ENCODE data around the gene PTGER2.

PTGER2 gene, protein sequence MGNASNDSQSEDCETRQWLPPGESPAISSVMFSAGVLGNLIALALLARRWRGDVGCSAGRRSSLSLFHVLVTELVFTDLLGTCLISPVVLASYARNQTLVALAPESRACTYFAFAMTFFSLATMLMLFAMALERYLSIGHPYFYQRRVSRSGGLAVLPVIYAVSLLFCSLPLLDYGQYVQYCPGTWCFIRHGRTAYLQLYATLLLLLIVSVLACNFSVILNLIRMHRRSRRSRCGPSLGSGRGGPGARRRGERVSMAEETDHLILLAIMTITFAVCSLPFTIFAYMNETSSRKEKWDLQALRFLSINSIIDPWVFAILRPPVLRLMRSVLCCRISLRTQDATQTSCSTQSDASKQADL

DNA sequence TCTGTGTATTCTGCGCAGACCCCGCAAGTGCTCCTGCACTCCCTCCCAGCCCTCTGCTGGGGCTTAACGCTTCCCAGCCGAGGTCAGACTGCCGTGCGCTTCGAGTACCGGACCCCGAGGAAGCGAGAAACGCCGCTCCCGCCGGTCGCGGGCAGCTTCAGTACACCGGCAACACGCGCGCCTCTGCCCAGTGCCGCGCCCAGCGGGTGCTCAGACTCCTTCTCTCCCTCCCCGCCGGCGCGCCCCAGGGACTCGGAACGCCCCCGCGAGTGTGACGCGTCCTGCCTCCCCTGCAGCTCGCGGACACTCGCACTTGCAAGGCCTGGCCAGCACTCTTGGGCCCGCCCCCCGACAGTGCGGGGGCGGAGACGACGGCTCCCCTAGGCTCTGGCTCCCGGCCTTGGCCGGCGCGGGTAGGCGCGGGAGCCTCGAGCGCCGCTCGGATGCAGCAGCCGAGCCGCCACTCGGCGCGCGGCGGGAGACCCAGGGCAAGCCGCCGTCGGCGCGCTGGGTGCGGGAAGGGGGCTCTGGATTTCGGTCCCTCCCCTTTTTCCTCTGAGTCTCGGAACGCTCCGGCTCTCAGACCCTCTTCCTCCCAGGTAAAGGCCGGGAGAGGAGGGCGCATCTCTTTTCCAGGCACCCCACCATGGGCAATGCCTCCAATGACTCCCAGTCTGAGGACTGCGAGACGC lies at the start of gene PTGER2:
PTGER2 (plus strand) TSS at position 410 of the 692 bp plus-strand sequence; CDS start at position 647, 237 bp downstream.
- DNase-seq (ENCODE audit: low read depth in 2 of 2), result peak; percentile 44 to 67

- no peak for DNase-seq (ENCODE audit: low read depth in 2 of 2)
Observed at GRCh38 chr14:52265253-52265652, 48.9 kb upstream of the PTGER2 start.

GRCh38 chr14:52266179-52266578 lies 47.9 kb upstream of the PTGER2 start:
- no peak for DNase-seq (ENCODE audit: low read depth in 2 of 2)

- DNase-seq (ENCODE audit: low read depth in 2 of 2), result no peak
Observed at GRCh38 chr14:52266782-52267181, 47.3 kb upstream of the PTGER2 start.

GRCh38 chr14:52267501-52268278 lies 46.4 kb upstream of the PTGER2 start, which contains the start of gene PTGDR:
PTGDR (plus strand) TSS chr14:52267698; CDS start chr14:52267815, 117 bp downstream.
- no peak for DNase-seq (ENCODE audit: low read depth in 2 of 2)

- DNase-seq (ENCODE audit: low read depth in 2 of 2), result no peak
Observed at GRCh38 chr14:52268279-52269061, 45.6 kb upstream of the PTGER2 start.

- no peak for DNase-seq (ENCODE audit: low read depth in 2 of 2)
Observed at GRCh38 chr14:52269100-52269499, 45.0 kb upstream of the PTGER2 start.

GRCh38 chr14:52269982-52270381 lies 44.1 kb upstream of the PTGER2 start:
- no peak for DNase-seq (ENCODE audit: low read depth in 2 of 2)

- DNase-seq (ENCODE audit: low read depth in 2 of 2), result no peak
Observed at GRCh38 chr14:52271538-52271937, 42.6 kb upstream of the PTGER2 start.

DNA sequence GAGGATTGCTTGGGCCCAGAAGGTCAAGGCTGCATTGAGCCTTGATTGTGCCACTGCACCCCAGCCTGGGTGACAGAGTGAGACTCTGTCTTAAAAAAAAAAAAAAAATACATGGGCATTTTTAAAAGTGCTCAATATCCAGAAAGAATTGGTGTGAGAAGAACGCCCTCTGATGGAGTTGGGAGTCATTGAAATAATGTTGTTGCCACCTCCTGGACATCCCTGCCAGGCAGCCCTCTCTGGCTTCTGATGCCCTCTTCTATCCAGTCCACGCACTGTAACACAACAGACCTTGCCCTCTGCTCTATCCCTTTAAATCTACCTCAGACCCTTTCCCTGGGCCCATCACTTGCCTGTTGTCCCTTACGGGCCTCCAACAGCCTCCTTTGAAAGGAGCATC lies 41.7 kb upstream of the PTGER2 start:
- no peak for DNase-seq (ENCODE audit: low read depth in 2 of 2)

DNA sequence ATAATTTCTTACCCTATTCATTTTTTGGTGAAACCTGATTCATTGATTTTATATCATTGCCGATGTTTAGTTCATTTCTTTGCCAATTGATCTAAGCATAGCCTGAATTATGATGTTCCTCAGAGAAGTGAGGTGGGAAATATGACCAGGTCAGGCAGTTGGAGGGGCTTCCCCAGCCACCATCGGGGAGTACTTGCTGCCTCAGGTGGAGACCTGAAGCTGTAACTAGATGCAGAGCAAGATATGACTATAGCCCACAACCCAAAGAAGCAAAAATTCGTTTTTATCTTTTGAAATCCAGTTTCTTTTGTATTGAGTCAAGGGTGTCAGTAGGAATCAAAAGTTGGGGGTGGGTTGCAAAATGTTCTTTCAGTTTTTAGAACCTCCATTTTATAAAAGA lies 38.7 kb upstream of the PTGER2 start:
- DNase-seq (ENCODE audit: low read depth in 2 of 2), result no peak

GRCh38 chr14:52277552-52277951 lies 36.6 kb upstream of the PTGER2 start:
- no peak for DNase-seq (ENCODE audit: low read depth in 2 of 2)

DNA sequence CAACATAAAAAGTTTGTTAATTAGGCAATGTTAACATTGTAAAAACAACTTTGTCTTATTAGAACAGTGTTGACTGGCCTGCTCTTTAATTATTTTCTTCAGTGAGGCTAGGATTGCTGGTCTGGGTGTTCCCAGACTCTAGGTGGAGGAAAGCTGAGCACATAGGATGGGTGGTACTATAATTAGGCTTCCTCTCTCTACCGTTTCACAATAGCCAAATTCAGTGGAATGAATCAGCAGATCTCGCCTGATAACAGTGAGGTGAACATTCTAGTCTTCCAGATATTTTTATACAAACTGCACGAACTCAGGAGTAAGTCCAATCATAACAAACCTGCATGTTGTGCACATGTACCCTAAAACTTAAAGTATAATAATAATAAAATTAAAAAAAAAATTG lies 34.7 kb upstream of the PTGER2 start:
- no peak for DNase-seq (ENCODE audit: low read depth in 2 of 2)

- DNase-seq (ENCODE audit: low read depth in 2 of 2), result no peak
Observed at GRCh38 chr14:52283099-52283498, 31.0 kb upstream of the PTGER2 start.

DNA sequence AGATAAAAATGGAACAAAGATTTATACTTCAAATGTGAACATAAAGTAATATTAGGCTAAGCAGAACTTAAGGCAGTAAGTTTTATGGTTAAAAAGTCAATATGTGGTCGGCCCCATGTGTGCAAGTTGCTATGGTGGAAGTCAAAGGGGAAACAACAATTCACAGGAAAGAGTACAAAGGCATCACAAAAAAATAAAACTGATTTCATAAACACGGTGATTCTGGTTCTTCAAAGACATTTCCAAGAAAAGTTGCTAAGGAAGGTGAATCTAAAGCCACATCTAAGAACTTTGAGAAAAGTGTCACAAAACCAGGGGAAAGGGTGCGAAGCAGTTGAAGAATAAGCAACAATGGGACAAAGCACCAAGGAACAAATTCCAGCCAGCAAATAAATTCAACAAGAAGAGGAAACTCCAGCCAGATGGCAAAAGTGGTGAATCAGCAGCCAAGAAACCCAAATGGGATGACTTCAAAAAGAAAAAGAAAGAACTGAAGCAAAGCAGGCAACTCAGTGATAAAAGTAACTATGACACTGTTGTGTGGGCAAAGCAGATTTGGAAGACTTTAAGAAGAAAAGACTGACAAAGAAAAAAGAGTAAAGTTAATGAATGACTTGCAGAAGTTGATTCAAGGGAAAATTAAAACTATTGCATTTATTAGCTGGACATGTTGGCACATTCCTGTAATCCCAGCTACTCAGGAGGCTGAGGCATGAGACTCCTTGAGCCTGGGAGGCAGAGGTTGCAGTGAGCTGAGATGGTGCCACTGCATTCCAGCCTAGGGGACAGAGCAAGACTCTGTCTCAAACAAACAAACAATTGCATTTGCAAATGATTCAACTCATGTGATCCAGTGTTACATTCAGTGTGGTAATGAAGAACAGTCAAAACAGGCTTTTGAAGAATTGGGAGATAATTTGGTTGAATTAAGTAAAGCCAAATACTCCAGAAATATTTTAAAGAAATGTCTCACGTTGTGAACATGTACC lies 27.2 kb upstream of the PTGER2 start:
- no peak for DNase-seq (ENCODE audit: low read depth in 2 of 2)

DNA sequence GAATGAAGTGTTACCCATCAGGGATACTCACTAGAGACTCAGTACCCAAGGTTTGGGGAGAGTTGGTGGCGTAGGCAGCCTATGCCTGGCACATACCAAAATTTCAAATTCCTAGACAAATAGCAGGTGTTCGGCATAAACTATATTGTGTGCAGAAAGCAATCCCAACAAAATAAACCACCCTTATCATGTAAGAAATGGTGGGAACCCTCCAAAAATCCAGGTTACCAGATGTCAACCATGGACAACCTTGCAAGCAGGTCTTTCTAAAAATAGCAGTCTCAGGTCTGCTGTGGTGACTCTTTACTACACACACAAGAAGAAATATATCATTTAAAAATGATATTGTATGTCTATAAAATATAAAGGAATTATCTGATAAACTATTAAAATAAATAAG lies 17.7 kb upstream of the PTGER2 start:
- DNase-seq (ENCODE audit: low read depth in 2 of 2), result no peak

DNA sequence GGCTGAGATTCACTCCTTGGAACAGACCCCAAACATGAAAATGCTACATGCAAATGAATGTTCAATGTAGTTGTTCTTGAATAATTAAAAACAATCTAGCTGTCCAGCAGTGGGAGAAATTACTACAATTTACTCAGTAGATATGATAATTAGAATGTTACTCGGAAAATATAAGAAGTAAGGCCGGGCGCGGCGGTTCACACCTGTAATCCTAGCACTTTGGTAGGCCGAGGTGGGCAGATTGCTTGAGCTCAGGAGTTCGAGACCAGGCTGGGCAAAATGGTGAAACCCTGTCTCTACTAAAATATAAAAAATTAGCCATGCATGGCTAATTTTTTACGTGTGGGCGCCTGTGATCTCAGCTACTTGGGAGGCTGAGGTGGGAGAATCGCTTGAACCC lies 15.3 kb upstream of the PTGER2 start:
- no peak for DNase-seq (ENCODE audit: low read depth in 2 of 2)

- no peak for DNase-seq (ENCODE audit: low read depth in 2 of 2)
Observed at GRCh38 chr14:52299692-52300278, 14.3 kb upstream of the PTGER2 start.

DNA sequence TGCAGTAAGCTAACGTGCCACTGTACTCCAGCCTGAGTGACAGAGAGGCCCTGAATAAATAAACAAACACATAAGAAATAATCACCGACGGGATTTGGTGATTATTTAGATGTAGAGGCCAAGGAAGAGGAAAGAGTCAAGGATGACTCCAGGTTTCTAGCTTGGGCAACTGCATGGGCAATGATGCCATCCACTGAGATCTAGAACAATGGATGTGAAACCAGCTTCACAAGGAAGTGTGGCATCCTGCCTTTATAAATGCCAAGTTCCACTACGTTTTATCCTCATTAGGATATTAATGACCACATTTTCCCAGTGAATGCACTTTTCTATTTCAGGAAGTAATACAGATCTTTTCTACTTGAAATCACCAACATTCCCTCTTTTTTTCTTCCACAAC lies 10.9 kb upstream of the PTGER2 start:
- no peak for DNase-seq (ENCODE audit: low read depth in 2 of 2)
